ENCODE measurements around the gene MACROD2.

- TF ChIP-seq HOXA7 (CRISPR knock-in tag; IDR thresholded peaks at IDR 0.05; ENCODE audit: borderline replicate concordance) (no peak), CTCF (tag by site-specific recombination; IDR thresholded peaks at IDR 0.05) (no peak)
Measured at GRCh38 chr20:14568701-14569100, 573.4 kb downstream of the MACROD2 start.
